GM19328 (cell line): ENCODE measurements around the gene VAV2.
"Not testable (repeated sequence)": the region's sequence is repeated elsewhere in the genome, so short reads cannot be mapped to it uniquely, and the experiment has no call there.

Experiments used
- ATAC-seq: cut with Tn5 transposase; IDR thresholded peaks from one replicate; pipeline ENCODE4 v1.9.1; 2021; ENCODE audit warnings: mild to moderate bottlenecking, moderate library complexity; ENCODE audit not compliant: unreplicated experiment

Gene VAV2

DNA sequence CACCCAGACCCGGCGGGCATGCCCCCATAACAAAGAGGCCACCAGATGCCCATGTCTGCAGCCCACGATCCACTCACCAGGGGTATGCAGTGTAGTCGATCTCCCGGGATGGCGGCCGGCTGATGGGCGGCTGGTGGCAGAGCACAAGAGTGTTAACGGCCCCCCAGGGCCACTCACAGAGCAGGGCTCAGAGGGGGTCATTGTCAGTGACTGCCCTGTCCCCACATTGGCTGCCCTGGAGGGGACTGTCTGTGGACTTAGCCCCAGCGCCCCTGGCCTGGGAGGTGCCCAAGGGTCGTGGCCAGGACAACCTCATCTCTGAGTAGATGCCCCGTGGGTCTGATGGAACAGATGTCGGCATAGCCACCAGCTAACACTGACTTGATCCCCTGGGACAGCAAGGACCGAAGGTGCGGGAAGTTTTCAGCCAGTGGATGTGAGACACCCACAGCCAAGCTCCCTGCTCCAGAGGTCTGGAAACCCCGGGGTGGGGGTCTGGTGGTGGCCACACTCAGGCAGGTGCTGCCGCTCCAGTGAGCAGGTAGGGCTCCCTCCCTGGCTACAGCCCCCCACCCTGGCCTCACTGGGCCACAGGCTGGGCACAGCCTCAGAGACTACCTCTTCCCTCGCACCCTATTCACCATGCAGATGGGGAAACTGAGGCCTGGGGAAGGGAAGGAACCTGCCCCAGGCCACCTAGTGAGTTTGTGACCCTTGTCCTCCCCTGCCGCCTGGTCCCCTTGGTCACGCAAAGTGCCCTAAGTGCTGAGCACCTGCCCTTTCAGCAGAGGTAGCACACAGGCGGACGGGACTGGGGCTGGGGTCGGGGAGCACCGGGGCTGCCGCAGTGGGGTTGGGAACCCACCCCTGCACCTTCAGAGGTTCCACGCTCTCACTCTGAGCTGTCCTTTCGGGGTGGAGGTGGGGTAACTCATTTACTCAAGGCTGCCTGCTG lies 215.9 kb downstream of the VAV2 start:
- no peak for ATAC-seq

DNA sequence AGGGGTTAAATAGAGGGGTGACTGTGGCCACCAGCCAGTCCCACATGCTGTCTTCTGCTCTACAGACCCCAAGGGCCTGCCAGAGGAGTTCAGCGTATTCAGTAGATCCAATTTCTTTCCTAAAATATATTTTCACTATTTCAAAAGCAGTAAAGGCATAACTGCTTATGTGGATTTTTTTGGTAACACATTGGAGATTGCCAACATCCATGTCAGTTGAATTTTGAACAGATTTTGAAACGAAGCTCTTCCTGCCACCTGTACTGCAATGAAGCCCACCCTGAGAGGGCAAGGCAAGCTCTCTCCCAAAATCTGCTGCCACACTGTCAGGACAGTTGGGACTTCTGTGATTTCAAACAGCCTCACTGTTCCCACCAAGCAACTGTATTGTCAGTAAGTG lies 216.8 kb downstream of the VAV2 start:
- no peak for ATAC-seq

DNA sequence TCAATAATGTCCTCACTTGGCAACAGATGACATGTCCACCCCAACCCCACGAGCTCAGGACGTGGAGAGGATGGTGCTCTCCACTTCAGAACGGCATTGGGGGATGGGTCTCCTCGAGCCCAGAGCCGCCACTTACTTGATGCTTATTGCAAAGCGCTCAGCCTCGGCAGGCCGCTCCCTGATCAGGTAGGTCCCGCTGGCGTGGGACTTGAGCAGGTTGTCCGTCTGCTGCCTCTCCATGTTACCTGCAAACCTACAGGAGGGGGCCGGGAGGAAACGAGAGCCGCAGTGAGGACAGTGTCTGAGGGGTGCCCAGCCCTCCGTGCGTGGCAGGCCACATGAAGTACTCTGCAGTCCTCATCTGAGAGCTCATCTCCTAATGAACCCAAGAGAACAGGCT lies 217.3 kb downstream of the VAV2 start:
- no peak for ATAC-seq

DNA sequence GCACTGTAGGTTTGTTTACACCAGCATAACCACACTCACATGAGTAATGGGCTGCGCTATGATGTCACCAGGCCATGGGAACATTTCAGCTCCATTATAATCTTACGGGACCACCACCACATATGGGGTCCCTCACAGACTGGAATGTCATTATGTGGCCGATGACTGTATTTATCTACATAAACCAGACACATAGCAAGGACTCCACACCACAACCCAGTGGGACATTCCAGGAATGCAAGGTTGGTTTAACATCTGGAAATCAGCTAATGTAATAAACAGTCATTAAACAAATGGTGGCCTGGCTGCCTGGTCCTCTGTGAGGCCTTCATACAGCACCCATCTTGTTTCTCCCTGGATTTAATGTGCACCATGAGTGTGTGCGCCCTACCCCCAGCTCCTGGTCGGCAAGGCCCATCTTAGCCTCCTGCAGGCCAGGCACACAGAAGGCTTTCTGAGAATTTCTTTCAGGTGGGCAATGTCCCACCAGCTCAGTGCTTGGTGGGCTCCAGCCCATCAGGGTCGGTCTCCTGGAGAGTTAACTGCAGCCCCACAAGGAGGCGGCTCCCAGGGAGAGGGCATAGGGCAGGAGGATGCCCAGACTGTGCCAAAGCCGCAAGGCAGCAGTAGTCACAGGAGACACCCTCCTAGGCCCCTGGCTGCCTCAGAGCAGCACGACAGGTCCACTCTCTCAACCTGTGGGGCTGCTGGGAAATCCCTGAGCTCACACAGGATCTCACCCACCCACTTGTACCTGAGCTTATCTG lies 218.1 kb downstream of the VAV2 start:
- ATAC-seq = no peak

DNA sequence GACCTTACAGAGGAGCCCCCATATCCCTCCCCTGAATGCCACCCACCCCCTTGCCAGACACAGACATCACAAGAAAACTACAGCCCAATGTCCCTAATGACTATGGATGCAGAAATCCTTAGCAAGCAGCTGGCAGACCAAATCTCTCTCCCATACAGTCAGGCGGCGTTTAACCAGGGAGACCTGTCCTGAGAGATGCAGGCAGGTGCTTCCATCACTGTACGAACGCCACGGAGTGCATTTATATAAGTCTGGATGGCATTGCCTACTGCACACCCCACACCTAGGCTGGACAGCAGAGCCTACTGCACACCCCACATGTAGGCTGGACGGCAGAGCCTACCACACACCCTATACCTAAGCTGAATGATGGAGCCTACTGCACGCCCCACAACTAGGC lies 219.5 kb downstream of the VAV2 start:
- ATAC-seq = no peak

DNA sequence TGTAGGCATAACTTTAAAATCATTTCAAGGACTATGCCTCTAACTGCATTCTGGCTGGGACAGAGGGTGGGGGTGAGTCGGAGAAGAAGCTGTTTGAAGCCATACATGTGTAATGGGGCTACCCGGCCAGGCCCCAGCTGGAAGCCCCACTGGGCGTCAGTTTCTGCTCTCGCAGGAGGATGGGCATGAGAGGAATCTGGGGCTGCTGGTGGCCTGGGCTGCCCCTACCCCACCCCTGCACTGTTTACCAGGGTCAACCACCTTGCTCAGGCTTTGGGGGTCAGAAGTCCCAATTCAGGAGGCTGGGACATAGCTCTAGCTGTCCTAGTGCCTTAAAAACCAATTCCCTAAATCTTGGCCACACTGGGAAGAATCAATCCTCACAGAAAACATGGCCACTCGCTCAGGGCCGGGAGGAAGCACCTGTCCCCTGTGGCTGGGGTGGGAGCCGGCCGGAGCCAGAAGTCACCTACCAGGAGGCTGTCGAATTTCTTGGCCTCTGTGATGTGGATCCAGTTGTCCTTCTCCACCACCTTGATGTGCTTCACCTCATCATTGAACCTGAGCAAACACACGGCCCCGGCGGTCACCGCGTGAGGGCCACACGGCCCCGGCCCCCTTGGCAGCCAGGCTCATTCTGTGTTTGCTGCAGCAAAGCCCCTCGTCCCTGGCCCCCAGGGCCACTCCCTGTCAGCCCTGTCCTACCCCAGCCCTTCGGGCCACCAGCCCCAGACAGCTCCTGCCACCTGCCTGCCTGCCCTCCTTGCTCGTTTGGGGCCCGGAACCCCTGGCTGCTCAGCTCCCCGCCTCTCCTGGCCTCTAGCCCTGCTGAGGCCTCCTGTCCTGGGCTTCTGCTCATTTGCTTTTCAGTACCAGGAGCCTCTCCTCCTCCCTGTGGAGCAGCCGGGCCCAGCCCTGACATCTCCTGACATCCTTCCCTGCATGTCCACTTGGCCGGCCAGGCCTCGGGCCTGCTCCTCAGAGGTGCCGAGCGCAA lies 220.3 kb downstream of the VAV2 start:
- no peak for ATAC-seq

DNA sequence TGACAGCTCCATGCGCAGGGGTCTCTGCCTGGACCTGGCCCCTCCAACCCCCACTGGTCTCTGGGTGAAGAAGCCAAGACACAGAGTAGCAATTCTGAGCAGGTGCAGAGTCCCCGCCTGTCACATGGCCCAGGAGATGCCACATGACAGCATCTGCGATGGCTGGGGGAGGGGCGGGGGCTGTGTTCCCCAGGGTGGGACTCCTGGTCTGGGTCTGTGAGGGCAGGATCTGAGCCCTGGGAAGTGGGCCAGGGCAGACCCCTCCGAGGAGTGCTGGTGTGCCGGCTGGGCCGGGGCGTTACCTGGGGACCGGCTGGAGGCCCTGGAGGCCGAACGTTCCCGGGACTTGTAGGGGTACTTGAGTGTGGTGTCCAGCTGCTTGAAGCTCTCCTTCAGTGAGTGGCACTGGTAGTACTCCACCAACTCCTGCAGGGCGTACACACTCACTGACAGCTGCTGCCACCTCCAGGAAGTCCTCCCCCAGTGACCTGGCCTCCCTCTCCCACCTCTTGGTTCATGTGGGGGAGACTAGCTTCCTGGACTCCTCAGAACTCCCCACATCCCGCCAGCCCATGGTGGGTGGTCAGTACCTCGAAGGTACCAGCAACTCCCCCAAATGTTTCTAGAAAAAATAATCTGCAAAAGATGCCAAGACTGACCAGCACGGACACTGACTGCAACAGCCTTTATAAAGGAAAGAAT lies 221.9 kb downstream of the VAV2 start:
- ATAC-seq = no peak

DNA sequence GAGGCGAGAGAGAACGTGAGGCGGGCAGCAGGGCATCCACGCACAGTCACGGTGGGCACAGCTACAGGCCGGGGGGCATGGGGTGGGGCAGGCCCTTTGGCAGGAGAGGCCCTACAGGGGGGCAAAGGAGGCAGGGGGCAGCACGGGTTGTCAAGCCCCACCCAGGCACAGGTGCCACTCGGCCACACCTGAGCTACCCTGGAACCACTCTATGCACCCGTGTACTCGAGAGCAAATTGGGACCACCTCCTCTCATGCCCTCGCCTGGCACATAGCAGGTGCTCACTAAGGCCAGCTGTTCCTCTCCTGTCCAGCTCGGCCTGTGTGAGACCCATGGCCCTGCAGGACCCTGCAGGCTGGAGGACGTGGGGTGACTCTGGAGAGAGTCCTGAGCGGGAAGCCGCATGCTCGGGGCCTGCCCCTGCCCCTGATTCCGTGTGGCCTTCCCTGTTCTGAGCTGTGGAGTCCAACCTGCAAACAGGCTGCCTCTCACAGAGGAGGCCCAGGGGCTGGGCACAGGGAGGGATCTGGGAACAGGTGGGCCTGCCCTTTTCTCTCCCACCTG lies 222.5 kb downstream of the VAV2 start:
- ATAC-seq = no peak

DNA sequence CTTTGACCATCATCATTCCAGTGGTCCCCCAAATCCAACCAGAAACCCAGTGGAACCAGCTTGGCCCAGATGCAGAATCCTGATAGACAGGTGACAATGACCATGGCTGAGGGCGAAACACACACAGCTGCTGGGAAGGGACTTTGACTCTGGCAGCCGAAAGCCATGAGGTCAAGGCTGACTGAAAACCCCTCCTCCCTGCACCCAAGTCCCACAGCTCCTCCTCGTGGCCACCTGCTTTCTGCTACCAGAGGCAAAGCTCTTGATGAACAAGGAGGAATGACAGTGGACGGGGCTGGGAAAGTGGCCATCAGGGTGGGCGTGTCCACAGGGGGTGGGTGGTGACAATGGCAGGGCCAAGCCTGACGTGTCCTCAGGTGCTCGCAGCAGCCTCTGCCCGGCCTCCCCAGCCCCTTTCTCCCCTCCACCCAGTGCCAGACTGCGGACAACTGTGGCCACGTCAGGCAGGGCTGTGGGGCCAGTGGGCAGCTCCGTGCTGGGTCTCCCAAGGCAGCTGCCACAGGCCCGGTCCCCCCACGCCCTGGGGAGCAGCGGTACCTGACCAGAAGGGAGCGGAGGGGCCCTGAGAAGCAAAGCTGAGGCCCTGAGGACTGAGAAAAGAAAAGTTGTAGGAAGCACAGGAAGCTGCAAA lies 223.1 kb downstream of the VAV2 start:
- no peak for ATAC-seq

DNA sequence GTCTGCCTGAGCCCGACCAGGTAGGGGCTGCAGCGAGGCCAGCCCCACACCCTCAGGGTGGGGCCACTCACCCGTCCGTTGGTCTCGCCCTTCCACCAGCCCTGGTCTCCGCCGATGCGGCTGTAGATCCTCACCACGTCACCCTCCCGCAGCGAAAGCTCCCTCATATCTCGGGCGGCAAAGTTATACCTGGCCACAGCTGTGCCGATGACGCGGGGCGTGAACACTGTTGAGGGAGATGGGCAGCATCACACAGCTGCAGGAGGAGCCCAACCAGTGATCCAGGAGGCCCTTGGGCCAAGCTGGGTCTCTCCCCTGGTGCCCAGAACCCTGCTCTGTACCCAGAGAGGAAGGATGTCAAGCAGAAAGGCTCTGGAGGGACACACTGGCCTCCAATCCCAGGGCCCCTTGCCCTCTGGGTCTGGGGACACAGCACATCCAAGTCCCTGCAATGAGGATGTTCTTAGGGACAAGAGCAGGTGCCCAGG lies 223.7 kb downstream of the VAV2 start:
- no peak for ATAC-seq

DNA sequence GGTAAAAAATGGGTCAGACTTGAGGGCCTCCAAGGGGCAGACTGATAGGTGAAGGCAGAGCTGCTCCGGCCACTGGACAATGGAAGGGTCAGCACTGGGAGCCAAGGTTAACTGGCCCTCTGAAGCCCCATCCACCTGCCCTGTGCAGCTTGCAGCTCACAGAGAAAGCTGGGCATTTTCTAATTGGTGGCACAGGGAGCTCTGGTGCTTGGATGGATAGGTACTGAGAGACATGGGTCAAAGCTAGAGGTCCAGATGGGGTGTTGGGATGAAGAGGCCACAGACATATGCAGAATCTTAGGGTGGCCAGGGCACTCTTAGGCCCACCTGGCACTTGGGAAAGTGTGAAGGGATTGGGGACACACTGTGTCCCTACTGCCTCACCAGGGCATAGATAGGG lies 224.5 kb downstream of the VAV2 start:
- ATAC-seq = no peak

DNA sequence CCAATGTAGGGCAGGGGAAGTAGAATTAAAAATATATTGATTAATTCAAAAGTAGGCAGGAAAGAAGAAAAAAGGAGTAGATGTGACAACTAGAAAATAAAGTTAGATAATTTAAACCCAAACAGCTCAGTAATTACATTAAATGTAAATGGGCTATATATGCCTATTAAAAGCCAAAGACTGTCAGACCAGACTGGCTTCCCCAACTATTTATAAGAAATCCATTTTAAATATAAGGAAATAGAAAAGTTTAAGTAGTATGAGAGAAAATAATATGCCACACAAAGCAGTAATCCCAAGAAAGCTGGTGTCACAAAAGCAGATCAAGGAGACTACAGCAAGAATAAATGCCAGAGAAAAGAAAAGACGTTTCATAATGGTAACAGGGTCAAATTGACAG lies 225.1 kb downstream of the VAV2 start:
- no peak for ATAC-seq

DNA sequence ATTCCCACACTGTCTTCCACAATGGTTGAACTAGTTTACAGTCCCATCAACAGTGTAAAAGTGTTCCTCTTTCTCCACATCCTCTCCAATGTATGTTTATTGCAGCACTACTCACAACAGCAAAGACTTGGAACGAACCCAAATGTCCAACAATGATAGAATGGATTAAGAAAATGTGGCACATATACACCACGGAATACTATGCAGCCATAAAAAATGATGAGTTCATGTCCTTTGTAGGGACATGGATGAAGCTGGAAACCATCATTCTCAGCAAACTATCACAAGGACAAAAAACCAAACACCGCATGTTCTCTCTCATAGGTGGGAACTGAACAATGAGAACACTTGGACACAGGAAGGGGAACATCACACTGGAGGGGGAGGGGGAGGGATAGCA lies 225.9 kb downstream of the VAV2 start:
- ATAC-seq = not testable (repeated sequence)

DNA sequence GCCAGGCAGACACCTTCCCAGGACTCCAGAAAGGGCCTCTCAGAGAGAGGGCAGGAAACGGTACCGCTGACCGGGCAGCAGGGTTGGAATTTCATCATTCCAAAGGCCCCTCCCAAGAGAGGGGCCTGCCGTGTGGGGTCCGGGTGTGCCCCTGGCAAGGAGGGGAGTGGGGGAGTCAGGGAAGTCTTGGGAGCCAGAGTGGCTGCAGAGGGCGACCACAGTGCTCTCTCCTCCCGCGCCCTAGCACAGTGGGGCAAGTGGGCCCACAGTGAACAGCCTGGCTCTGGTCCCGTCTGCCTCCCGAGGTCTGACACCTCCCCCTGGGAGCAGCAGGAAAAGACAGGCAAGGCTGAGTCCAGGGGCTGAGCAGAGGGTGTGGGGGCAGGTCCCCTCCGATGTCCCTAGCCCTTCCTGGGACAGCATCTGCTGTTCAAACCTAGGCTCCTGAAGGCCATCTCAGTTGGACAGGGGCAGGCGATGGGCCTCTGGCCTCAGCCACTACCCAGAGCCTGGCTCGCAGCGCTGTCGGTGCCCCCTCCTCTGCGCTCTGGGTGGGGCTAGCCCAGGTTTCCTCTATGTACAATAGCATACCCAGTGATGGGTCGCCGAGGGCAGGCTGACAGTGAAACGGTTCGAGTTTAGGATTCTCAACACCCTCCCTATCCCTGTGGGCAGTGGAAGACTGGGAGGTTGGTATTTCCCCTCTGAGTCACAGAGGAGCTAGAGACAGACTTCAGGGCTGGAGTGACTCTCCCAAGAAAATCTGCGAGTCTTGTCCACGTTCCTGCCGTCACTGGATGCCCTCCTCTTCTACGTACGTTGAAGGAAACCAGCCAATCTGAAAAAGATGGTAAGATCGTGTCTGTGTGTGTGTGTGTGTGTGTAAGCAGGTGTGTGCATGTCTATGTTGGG lies 228.6 kb downstream of the VAV2 start:
- ATAC-seq = no peak

DNA sequence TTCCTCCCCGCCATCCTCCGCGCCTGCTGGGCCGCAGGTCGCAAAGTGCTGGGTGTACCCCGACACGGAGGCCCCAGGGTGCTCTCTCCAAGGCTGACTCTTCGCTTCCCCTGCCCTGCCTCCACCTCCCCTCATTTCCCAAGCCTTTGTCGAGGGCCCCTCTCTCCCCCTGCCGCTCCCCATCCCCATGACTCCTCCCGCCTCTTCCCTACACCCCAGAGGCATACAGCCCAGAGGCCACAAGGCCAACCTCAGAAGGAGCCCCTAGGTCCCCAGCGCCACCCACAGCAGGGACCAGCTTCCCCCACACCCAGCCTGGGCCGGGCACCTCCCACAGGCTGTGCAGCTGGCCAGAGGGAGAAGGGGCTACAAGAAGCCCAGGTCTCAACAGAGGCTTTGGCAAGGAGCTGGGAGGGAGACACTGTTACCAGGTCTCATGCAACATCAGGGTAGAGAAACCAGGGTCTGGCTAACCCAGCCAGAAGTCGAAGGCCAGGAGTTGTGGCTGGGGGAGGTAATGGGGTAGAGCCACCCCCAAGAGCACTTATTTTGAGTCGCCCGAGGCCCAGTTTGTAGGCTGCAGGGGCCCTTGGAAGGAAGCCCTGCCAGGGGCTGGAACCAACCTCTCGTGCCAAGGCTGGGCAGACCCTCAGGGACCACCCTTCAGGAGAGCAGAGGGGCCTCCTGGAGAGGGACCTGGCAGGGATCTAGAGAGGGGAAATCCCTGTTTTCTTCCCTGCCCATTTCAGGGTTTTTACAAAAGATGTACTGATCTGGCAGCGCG lies 229.4 kb downstream of the VAV2 start:
- ATAC-seq = no peak

DNA sequence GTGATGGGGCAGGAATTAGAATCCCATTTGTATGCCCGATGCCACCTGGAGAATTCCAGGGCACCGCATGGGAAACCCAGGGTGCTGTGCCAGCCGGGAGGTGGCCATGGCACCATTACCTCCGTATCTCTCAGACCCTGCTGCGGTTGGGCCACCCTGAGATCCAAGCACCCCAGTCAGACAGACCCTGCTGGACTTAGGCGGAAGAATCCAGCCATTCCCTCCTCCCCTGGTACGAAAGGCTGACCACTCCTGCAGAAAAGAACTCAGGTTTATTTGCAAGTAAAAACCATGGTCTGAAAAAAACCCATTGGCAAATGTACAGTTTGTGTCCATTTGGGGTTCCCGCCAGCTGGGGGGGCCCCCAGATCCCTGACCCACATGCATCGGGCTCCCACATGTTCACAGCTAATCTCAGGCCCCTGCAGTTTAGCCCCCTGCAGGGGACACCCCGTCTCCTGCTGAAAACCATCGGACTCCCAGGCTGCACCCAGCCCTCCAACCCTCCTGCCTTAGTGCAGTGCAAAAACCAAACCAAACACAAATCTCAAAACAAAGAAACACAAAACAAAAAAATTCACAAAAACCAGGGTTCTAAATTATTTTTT lies 230.4 kb downstream of the VAV2 start:
- ATAC-seq = no peak

DNA sequence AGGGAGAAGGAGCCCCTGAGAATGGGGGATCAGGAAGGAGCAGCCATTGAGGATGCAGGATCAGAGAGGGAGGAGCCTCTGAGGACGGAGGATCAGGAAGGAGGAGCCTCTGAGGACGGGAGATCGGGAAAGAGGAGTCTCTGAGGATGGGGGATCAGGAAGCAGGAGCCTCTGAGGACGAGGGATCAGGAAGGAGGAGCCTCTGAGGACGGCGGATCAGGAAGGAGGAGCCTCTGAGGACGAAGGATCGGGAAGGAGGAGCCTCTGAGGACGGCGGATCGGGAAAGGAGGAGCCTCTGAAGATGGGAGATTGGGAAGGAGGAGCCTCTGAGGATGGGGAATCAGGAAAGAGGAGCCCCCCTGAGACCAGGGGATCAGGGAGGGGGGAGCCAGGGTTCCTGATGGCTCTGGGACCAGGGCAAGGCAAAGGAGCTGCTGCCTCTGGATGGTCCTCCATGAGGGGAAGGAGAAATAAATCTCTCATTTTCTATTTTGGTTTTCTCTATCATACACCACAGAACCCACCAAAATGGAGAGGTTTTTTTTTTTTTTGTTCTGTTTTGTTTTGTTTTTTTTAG lies 231.3 kb downstream of the VAV2 start:
- ATAC-seq = no peak
